ENCODE data around the gene NAPSA. TPM values are rescaled to one million over a fixed set of nuclear protein-coding genes. Genes with fewer than 3 reads are reported as not detected.

NAPSA gene
- total RNA-seq, 2 experiments from 2014 or later = 1.7 to 1.9 TPM

DNA sequence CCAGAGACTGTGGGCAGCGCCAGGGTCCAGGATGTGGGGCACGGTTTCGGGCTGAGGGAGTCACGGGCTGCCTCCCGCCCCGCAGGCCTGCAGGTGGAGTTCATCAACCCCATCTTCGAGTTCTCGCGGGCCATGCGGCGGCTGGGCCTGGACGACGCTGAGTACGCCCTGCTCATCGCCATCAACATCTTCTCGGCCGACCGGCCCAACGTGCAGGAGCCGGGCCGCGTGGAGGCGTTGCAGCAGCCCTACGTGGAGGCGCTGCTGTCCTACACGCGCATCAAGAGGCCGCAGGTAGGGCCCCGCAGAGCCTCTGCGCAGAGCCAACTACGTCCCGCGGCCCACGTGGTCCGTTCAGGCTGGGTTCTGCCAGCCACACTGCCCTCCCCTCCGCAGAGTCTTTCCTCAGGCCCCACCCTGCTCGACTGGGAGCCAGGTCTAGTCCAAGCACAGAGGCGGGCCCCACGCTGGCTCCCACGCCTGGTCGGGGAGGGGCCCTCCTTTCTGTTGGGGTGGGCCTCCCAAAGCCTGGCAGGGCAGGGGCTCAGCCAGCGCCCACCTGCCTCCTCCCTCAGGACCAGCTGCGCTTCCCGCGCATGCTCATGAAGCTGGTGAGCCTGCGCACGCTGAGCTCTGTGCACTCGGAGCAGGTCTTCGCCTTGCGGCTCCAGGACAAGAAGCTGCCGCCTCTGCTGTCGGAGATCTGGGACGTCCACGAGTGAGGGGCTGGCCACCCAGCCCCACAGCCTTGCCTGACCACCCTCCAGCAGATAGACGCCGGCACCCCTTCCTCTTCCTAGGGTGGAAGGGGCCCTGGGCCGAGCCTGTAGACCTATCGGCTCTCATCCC is 16.7 kb upstream of the NAPSA start:
- Mint-ChIP-seq H3K9me3 (no peaks in the 10 kb centered on the region), H3K36me3 (ENCODE audit: low read depth) (peaks cover 32% of the 10 kb centered on the region), H3K4me3 (no peak overlapping the region), H3K27ac (no peak overlapping the region), H3K27me3 (no peaks in the 10 kb centered on the region), H3K4me1 (peaks cover 41% of the 10 kb centered on the region)
- no peak for DNase-seq
- ChIA-PET POLR2A (no interaction called here), CTCF (no interaction called here)

DNA sequence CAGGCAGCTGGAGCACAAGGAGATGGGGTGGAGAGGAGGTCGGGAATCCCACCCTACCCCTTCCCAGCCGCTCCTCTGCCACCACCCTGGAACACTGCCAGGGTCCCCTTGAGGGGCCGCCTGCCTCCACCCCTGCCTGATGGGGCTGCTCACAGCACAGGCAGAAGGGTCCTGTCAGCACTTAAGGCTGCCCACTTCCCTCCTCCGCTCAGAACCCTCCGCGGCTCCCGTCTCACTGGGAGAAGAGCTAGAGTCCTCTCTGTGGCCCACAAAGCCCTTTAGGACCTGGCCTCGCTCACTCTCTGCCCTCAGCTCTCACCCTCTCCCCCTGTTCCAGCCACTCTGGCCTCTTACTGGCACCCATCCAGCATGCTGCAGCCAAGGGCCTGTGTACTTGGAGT is 15.3 kb upstream of the NAPSA start:
- H3K36me3 Mint-ChIP-seq (ENCODE audit: low read depth) = peaks cover 34% of the 10 kb centered on the region
- CTCF ChIA-PET = interaction anchor here (0.6 to 1.7 kb wide), 2 partner anchors 17 to 231 kb away, joined by 3 to 4 read pairs; no protein-coding TSS in a partner anchor
- no peaks in the 10 kb centered on the region for H3K27me3 Mint-ChIP-seq
- POLR2A ChIA-PET = no interaction called here
- H3K9me3 Mint-ChIP-seq = no peaks in the 10 kb centered on the region
- H3K4me3 Mint-ChIP-seq = no peak overlapping the region
- H3K4me1 Mint-ChIP-seq = peaks cover 41% of the 10 kb centered on the region
- no peak for DNase-seq
- no peak overlapping the region for H3K27ac Mint-ChIP-seq

- no peaks in the 10 kb centered on the region for H3K27me3 Mint-ChIP-seq
- H3K36me3 Mint-ChIP-seq (ENCODE audit: low read depth) = peaks cover 33% of the 10 kb centered on the region
- CTCF ChIA-PET = interaction anchor here (1.7 kb wide), 1 partner anchor 16 kb away, joined by 4 read pairs; no protein-coding TSS in a partner anchor
- H3K9me3 Mint-ChIP-seq = no peaks in the 10 kb centered on the region
- no peak overlapping the region for H3K27ac Mint-ChIP-seq
- DNase-seq = no peak
- POLR2A ChIA-PET = no interaction called here
- no peak overlapping the region for H3K4me3 Mint-ChIP-seq
- H3K4me1 Mint-ChIP-seq = peaks cover 36% of the 10 kb centered on the region
These were observed 14.7 kb upstream of the NAPSA start for GRCh38 chr19:50380137-50380536.

GRCh38 chr19:50379602-50380001 is 14.2 kb upstream of the NAPSA start:
- no peak overlapping the region for H3K27ac Mint-ChIP-seq
- no peaks in the 10 kb centered on the region for H3K27me3 Mint-ChIP-seq
- H3K36me3 Mint-ChIP-seq (ENCODE audit: low read depth) = peaks cover 31% of the 10 kb centered on the region
- peaks cover 33% of the 10 kb centered on the region for H3K4me1 Mint-ChIP-seq
- ChIA-PET POLR2A (no interaction called here), CTCF (no interaction called here)
- no peaks in the 10 kb centered on the region for H3K9me3 Mint-ChIP-seq
- H3K4me3 Mint-ChIP-seq = no peak overlapping the region
- no peak for DNase-seq

DNA sequence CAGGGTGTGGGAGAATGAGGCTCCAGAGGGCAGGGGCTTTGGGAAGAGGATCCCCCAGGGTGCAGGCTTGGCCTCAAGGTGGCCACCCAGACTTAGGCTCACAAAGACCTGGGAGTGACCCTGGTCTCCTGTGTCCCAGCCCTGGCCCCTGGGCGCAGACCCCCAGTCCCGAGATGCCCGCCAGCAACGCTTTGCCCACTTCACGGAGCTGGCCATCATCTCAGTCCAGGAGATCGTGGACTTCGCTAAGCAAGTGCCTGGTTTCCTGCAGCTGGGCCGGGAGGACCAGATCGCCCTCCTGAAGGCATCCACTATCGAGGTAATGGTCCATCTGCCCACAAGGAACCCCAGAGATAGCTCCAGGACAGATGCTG is 13.4 kb upstream of the NAPSA start:
- ChIA-PET POLR2A (no interaction called here), CTCF (no interaction called here)
- Mint-ChIP-seq H3K4me1 (peaks cover 32% of the 10 kb centered on the region), H3K36me3 (ENCODE audit: low read depth) (peaks cover 28% of the 10 kb centered on the region), H3K4me3 (no peak overlapping the region), H3K9me3 (no peaks in the 10 kb centered on the region), H3K27me3 (no peaks in the 10 kb centered on the region), H3K27ac (no peak overlapping the region)
- DNase-seq = no peak

DNA sequence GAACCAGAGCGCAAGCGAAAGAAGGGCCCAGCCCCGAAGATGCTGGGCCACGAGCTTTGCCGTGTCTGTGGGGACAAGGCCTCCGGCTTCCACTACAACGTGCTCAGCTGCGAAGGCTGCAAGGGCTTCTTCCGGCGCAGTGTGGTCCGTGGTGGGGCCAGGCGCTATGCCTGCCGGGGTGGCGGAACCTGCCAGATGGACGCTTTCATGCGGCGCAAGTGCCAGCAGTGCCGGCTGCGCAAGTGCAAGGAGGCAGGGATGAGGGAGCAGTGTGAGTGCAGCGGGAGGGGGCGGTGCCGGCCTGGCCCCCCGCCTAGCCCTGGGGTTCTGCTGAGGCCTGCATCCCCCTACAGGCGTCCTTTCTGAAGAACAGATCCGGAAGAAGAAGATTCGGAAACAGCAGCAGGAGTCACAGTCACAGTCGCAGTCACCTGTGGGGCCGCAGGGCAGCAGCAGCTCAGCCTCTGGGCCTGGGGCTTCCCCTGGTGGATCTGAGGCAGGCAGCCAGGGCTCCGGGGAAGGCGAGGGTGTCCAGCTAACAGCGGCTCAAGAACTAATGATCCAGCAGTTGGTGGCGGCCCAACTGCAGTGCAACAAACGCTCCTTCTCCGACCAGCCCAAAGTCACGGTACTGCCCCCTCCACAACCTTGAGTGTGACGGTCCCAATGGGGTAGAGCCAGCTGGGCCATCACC is 12.9 kb upstream of the NAPSA start:
- Mint-ChIP-seq H3K4me1 (peaks cover 27% of the 10 kb centered on the region), H3K27ac (no peak overlapping the region), H3K27me3 (no peaks in the 10 kb centered on the region), H3K9me3 (no peaks in the 10 kb centered on the region), H3K4me3 (peak overlapping the region; percentile 17), H3K36me3 (ENCODE audit: low read depth) (peaks cover 28% of the 10 kb centered on the region)
- CTCF ChIA-PET = no interaction called here
- DNase-seq = no peak
- POLR2A ChIA-PET = no interaction called here

DNA sequence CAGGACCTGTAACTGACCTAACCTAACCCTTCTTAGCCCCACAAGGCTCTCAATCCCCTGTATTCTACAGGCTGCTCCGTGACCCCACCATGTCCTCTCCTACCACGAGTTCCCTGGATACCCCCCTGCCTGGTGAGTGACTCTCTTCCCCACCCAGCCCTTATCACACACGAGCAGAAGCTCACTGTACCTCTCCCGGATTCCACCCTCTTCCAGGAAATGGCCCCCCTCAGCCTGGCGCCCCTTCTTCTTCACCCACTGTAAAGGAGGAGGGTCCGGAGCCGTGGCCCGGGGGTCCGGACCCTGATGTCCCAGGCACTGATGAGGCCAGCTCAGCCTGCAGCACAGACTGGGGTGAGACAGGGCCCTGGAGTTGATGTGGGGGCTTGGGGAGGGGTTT is 12.1 kb upstream of the NAPSA start:
- peaks cover 28% of the 10 kb centered on the region for H3K36me3 Mint-ChIP-seq (ENCODE audit: low read depth)
- H3K27ac Mint-ChIP-seq = peak overlapping the region; percentile 99
- no peak for DNase-seq
- ChIA-PET POLR2A (no interaction called here), CTCF (no interaction called here)
- no peaks in the 10 kb centered on the region for H3K9me3 Mint-ChIP-seq
- H3K27me3 Mint-ChIP-seq = no peaks in the 10 kb centered on the region
- H3K4me3 Mint-ChIP-seq = no peak overlapping the region
- H3K4me1 Mint-ChIP-seq = peaks cover 23% of the 10 kb centered on the region

- POLR2A ChIA-PET = no interaction called here
- Mint-ChIP-seq H3K4me3 (peak overlapping the region; percentile 92), H3K27me3 (no peaks in the 10 kb centered on the region), H3K9me3 (no peaks in the 10 kb centered on the region), H3K27ac (peak overlapping the region; percentile 99), H3K36me3 (ENCODE audit: low read depth) (peaks cover 28% of the 10 kb centered on the region), H3K4me1 (peaks cover 23% of the 10 kb centered on the region)
- peak; percentile 58 for DNase-seq
- CTCF ChIA-PET = no interaction called here
These were observed 11.6 kb upstream of the NAPSA start for GRCh38 chr19:50377051-50377461.

GRCh38 chr19:50376166-50377050 is 11.0 kb upstream of the NAPSA start, which contains the start of gene NR1H2:
NR1H2 (plus strand) TSS chr19:50376457; CDS start chr19:50377606, 1,149 bp downstream.
- peak within 1 kb of the TSS; percentile 92 for H3K4me3 Mint-ChIP-seq
- DNase-seq = peak; percentile 95
- peak within 1 kb of the TSS; percentile 99 for H3K27ac Mint-ChIP-seq
- ChIA-PET POLR2A (no interaction called here), CTCF (interaction anchor here (0.6 to 1.6 kb wide), 5 partner anchors 12 to 81 kb away, joined by 3 to 9 read pairs (median 4); no protein-coding TSS in a partner anchor)
- H3K9me3 Mint-ChIP-seq = no peaks in the 10 kb centered on the region
- H3K36me3 Mint-ChIP-seq (ENCODE audit: low read depth) = peaks cover 28% of the 10 kb centered on the region
- no peaks in the 10 kb centered on the region for H3K27me3 Mint-ChIP-seq
- peaks cover 23% of the 10 kb centered on the region for H3K4me1 Mint-ChIP-seq

- H3K27ac Mint-ChIP-seq = no peak overlapping the region
- POLR2A ChIA-PET = no interaction called here
- H3K9me3 Mint-ChIP-seq = no peaks in the 10 kb centered on the region
- CTCF ChIA-PET = no interaction called here
- no peaks in the 10 kb centered on the region for H3K27me3 Mint-ChIP-seq
- peaks cover 33% of the 10 kb centered on the region for H3K4me1 Mint-ChIP-seq
- no peak overlapping the region for H3K4me3 Mint-ChIP-seq
- H3K36me3 Mint-ChIP-seq (ENCODE audit: low read depth) = peaks cover 3% of the 10 kb centered on the region
- no peak for DNase-seq
These were observed 6.6 kb upstream of the NAPSA start for GRCh38 chr19:50371914-50372475.

DNA sequence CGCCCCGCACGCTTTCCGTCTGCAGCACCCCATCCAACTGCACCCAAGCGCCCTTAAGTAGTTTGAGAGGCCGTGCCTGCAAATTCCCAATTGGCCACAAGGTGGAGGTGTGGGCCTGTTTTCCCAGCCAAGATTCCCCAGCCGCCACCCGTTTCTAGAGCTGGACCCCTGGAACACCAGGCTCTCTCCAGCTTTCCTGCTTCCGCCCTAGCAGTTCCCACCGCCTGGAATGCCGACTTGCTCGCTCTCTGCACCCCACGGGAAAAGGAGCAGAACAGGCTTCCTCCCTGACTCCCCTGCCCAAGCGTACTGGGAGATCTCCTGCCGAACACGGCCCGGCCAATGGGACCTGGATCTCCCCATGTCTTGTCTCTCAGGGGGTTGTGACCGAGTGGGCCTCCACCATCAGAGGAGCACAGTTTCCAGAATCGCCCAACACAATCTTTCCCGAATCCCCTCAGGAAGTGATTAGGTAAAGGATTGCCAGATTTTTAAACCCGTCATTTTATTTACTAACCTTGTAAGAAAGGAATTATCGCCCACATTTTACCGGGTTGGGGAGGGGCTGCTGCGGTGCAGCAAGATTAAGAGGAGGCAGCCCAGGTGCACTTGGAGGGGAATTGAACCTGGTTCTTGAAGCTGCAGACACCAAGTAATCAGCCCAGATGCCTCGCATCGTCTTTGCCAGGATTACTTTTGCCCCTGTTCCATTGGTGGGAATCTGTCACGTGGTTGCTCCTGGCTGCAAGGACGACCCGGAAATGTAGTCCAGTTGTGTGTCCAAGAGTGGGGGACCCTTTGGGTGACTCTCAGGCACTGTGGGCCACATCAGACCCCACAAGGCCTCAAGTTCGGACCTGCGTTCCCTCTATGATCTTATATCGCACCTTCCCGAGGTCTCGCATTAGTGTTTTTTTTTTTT is 3.5 kb upstream of the NAPSA start:
- H3K27me3 Mint-ChIP-seq = no peaks in the 10 kb centered on the region
- no peaks in the 10 kb centered on the region for H3K9me3 Mint-ChIP-seq
- peak overlapping the region; percentile 84 for H3K4me3 Mint-ChIP-seq
- no peaks in the 10 kb centered on the region for H3K36me3 Mint-ChIP-seq (ENCODE audit: low read depth)
- H3K27ac Mint-ChIP-seq = peak overlapping the region; percentile 87
- peaks cover 40% of the 10 kb centered on the region for H3K4me1 Mint-ChIP-seq
- CTCF ChIA-PET = interaction anchor here (0.6 to 1.6 kb wide), 12 partner anchors 8 to 446 kb away, joined by 3 to 12 read pairs (median 4); no protein-coding TSS in a partner anchor
- POLR2A ChIA-PET = interaction anchor here (0.5 kb wide), 1 partner anchor 239 kb away, joined by 3 read pairs; no protein-coding TSS in a partner anchor
- DNase-seq = peak; percentile 78

Data from activated CD4-positive, alpha-beta T cell treated with anti-CD3 and anti-CD28 coated beads, Interleukin-2, amount 10 ng/mL, durations not matched to agents 7 days and 5 days (primary cell).